ACC112 (cell line): ENCODE data around the gene STRN3.
"Not testable (repeated sequence)": the region's sequence is repeated elsewhere in the genome, so short reads cannot be mapped to it uniquely, and the experiment has no call there.

Experiments
- H2AFZ ChIP-seq: fragments of 200-600 bp; sonication (generic); one replicate; pipeline ENCODE4 v1.6.0; 2017; ENCODE audit warnings: antibody characterized with exemption, low read length; ENCODE audit not compliant: unreplicated experiment
- H3K27ac ChIP-seq: fragments of 200-600 bp; sonication (generic); 2 replicates; pipeline ENCODE4 v1.5.1; 2014; ENCODE audit warnings: low read depth, mild to moderate bottlenecking, antibody characterized with exemption, low read length, moderate library complexity
- H3K27me3 ChIP-seq: fragments of 200-600 bp; sonication (generic); 2 replicates; pipeline ENCODE4 v1.6.1; 2014; ENCODE audit warnings: mild to moderate bottlenecking, antibody characterized with exemption, low read length, moderate library complexity, mixed read lengths; ENCODE audit not compliant: insufficient read depth
- H3K36me3 ChIP-seq: fragments of 200-600 bp; sonication (generic); 2 replicates; pipeline ENCODE4 v1.6.1; 2016; ENCODE audit warnings: mild to moderate bottlenecking, antibody characterized with exemption, low read length, moderate library complexity, mixed read lengths; ENCODE audit not compliant: insufficient read depth
- H3K4me1 ChIP-seq: fragments of 200-600 bp; sonication (generic); one replicate; pipeline ENCODE4 v1.6.1; 2016; ENCODE audit warnings: low read length, mixed read lengths; ENCODE audit not compliant: insufficient read depth, unreplicated experiment, control insufficient read depth
- H3K4me3 ChIP-seq: fragments of 200-600 bp; sonication (generic); 2 replicates; pipeline ENCODE4 v1.5.1; 2014; ENCODE audit warnings: mild to moderate bottlenecking, low read depth, low read length
- H3K79me2 ChIP-seq: fragments of 200-600 bp; sonication (generic); one replicate; pipeline ENCODE4 v1.6.0; 2016; ENCODE audit warnings: low read length; ENCODE audit not compliant: control insufficient read depth, unreplicated experiment, insufficient read depth

STRN3 gene

DNA sequence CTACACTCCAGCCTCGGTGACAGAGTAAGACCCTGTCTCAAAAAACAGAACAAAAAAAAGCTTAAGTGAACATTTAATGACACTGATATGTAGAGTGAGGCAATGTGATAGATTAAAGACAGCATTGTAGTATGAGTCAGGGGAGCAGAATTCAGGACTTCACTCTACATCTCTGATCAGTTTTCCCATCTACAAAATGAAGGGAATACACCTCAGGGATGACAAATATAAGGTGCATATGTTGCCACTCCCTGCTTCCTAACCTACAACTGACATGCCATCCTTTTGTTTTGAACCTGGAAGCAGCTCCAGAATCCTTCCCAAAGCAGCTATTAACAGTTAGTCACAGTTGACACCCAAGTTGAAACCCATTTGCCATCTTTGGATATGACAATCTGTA lies 30.9 kb upstream of the STRN3 start:
- H3K79me2 ChIP-seq = no peaks in the 10 kb centered on the region
- H3K4me3 ChIP-seq = no peak overlapping the region
- H3K27me3 ChIP-seq = no peaks in the 10 kb centered on the region
- H3K27ac ChIP-seq = no peak overlapping the region; the same call in 1 of the 2 replicates
- H3K4me1 ChIP-seq = peaks cover 21% of the 10 kb centered on the region
- no peaks in the 10 kb centered on the region for H3K36me3 ChIP-seq
- no peak overlapping the region for H2AFZ ChIP-seq

DNA sequence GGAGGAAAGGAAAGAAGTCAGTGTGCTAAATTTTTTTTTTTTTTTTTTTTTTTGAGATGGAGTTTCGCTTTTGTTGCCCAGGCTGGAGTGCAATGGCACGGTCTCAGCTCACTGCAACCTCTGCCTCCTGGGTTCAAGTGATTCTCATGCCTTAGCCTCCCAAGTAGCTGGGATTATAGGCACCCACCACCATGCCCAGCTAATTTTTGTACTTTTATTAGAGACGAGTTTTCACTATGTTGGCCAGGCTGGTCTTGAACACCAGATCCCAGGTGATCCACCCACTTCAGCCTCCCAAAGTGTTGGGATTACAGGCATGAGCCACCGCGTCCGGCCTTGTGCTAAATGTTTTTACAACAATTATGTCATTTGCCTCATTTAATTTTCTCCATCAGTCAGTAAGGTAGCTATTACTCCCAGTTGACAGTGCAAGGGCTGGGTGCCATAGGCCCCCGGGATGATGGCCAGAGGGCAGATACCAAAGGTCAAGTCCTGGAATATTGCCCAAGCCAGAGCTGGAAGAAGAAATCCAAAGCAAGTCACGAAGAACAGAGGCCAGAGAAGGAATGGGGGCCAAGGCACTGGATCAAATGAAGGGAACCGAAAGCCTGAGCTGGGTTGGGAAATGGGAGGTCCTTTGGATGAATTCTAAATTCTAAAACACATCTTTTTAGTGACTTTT lies 26.9 kb upstream of the STRN3 start:
- not testable (repeated sequence) for H3K27me3 ChIP-seq, H3K27ac ChIP-seq, H3K4me1 ChIP-seq, H3K4me3 ChIP-seq, H3K36me3 ChIP-seq, H3K79me2 ChIP-seq
- peak overlapping the region; percentile 15 for H2AFZ ChIP-seq

DNA sequence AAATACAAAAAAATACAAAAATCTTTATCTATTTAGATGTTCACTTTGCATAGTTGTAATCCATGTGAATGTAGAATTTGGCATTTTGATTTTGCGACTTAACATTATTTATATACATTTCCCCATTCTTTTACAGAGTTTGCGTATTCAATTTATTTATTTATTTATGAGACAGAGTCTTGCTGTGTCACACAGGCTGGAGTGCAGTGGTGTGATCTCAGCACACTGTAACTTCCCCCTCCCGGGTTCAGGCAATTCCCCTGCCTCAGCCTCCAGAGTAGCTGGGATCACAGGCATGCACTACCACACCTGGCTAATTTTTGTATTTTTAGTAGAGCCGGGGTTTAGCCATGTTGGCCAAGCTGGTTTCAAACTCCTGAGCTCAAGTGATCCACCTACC lies 25.3 kb upstream of the STRN3 start:
- H3K27ac ChIP-seq = no peak overlapping the region
- no peaks in the 10 kb centered on the region for H3K27me3 ChIP-seq
- no peak overlapping the region for H2AFZ ChIP-seq
- H3K79me2 ChIP-seq = no peaks in the 10 kb centered on the region
- H3K36me3 ChIP-seq = no peaks in the 10 kb centered on the region
- peaks cover 9% of the 10 kb centered on the region for H3K4me1 ChIP-seq
- H3K4me3 ChIP-seq = no peak overlapping the region

DNA sequence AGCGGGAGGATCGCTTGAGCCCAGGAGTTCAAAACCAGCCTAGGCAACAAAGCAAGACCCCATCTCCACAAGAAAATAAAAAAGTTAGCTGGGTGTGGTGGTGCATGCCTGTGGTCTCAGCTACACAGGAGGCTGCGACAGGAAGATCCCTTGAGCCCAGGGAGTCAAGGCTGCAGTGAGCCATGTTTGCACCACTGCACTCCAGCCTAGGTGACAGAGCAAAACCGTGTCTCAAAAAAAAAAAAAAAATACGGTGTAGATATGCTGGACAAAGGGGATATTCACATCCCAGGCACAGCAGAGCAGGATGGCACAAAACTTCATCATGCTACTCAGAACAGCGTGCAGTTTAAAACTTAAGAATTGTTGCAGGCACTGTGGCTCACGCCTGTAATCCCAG lies 24.8 kb upstream of the STRN3 start:
- H3K4me3 ChIP-seq = no peak overlapping the region
- no peak overlapping the region for H2AFZ ChIP-seq
- H3K27me3 ChIP-seq = no peaks in the 10 kb centered on the region
- no peak overlapping the region for H3K27ac ChIP-seq
- no peaks in the 10 kb centered on the region for H3K79me2 ChIP-seq
- no peaks in the 10 kb centered on the region for H3K36me3 ChIP-seq
- H3K4me1 ChIP-seq = peaks cover 9% of the 10 kb centered on the region

DNA sequence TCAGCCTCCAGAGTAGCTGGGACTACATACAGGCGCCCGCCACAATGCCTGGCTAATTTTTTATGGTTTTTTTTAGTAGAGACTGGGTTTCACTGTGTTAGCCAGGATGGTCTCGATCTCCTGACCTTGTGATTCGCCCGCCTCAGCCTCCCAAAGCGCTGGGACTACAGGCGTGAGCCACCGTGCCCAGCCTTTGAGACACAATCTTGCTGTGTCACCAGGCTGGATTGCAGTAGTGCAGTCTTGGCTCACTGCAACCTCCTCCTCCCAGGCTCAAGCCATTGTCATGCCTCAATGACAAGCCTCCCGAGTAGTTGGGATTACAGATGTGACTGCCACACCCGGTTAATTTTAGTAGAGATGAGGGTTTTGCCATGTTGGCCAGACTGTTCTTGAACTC lies 21.3 kb upstream of the STRN3 start:
- H3K79me2 ChIP-seq = no peaks in the 10 kb centered on the region
- no peak overlapping the region for H2AFZ ChIP-seq
- H3K36me3 ChIP-seq = no peaks in the 10 kb centered on the region
- no peak overlapping the region for H3K4me3 ChIP-seq
- H3K27me3 ChIP-seq = no peaks in the 10 kb centered on the region
- no peaks in the 10 kb centered on the region for H3K4me1 ChIP-seq
- H3K27ac ChIP-seq = no peak overlapping the region

DNA sequence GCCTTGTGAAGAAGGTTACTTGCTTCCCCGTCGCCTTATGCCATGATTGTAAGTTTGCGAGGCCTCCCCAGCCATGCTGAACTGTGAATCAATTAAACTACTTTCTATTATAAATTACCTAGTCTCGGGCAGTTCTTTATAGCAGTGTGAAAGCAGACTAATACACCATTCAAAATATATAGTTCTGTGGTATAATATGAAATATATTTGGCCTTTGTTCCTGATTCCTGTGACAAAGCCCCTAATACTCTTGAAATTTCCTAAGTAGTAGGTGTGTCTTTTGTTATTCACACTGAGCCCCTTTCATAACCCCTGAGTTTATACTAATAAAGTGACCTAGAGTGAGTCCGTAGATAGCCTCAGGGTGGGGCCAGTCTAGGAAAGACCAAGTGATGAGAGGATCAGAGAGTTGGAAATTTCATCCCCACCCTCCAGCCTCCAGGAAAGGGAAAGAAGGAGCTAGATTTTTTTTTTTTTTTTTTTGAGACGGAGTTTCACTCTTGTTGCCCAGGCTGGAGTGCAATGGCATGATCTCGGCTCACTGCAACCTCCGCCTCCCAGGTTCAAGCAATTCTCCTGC lies 19.4 kb upstream of the STRN3 start:
- Histone ChIP-seq H2AFZ (no peak overlapping the region), H3K4me1 (no peaks in the 10 kb centered on the region), H3K27ac (no peak overlapping the region), H3K79me2 (no peaks in the 10 kb centered on the region), H3K4me3 (no peak overlapping the region), H3K27me3 (no peaks in the 10 kb centered on the region), H3K36me3 (no peaks in the 10 kb centered on the region)

DNA sequence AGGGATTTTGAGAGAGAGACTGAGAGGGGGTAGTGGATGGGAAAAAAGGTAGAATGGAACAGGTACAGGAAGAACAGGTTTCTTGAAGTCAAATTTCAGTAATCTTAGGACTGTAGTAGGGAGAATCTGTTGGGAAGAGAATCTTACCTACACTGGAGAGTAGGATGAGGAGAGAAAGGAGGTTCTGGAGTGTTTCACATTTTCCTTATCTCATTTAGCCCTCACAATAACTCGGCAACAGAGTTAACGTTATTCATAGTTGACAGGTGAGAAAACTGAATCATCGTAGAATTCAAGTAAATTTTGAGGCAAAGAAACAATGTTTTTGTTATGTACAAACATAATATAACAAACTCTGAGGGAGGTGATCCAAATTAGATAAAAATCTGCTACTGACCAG lies 17.2 kb upstream of the STRN3 start:
- no peaks in the 10 kb centered on the region for H3K36me3 ChIP-seq
- no peaks in the 10 kb centered on the region for H3K27me3 ChIP-seq
- no peak overlapping the region for H3K4me3 ChIP-seq
- no peak overlapping the region for H2AFZ ChIP-seq
- no peaks in the 10 kb centered on the region for H3K79me2 ChIP-seq
- H3K4me1 ChIP-seq = peaks cover 3% of the 10 kb centered on the region
- H3K27ac ChIP-seq = no peak overlapping the region

DNA sequence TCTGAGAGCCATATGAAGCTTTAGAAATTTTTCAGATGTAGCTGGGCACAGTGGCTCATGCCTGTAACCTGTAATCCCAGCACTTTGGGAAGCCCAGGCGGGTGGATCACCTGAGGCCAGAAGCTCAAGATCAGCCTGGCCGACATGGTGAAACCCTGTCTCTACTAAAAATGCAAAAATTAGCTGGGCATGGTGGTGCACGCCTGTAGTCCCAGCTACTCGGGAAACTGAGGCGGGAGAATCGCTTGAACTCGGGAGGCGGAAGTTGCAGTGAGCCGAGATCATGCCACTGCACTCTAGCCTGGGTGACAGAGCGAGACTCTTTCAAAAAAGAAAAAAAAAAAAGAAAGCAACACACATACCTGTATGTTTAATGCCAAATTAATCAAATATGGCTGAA lies 16.7 kb upstream of the STRN3 start:
- not testable (repeated sequence) for H3K27me3 ChIP-seq, H3K27ac ChIP-seq, H3K4me1 ChIP-seq, H3K4me3 ChIP-seq, H3K36me3 ChIP-seq, H3K79me2 ChIP-seq, H2AFZ ChIP-seq

DNA sequence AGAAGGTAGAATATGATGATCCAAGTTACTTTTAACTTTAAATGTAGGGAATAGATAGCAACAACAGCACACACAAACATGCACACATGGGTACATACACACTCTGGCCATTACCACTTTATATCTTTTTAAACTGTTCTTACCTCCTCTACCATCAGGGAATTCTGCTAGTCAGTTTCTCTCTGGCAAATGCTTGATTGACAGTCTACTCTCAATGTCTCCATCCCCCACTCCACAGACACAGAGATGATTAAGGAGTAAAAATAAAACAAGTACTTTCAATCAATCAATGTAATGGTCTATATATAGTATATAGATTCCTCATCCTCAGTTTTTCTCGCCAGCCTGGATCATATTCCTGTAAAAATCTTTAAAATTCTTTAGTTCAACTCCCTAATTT lies 16.1 kb upstream of the STRN3 start:
- Histone ChIP-seq H3K36me3 (no peaks in the 10 kb centered on the region), H2AFZ (no peak overlapping the region)

DNA sequence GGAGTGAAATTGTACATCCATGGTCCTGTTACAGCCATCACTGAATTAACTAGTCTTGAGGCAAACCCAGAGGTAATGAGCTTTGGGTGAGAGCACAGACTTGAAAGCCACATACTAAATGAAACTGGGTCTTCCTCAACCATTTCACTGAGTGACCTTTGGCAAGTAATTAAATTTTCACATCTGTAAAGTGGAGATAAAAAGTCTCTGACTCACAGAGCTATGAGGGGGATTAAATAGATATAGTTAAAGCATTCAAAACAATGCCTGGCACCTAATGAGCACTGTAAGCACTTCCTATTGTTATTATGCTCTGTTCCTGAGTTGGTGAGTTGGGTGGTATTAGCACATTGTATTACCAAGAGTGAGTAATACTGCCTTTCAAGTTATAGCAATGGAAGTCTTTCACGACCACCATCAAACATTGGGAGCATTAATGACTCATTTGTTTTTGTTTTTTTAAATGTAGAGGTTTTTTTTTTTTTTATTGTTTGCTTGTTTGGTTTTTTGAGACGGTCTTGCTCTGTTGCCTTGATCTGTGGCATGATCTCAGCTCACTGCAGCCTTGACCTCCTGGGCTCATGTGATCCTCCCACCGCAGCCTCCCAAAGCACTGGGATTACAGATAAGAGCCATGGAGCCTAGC lies 12.5 kb upstream of the STRN3 start:
- no peak overlapping the region for H3K27ac ChIP-seq
- H3K4me3 ChIP-seq = no peak overlapping the region
- no peaks in the 10 kb centered on the region for H3K27me3 ChIP-seq
- H3K79me2 ChIP-seq = no peaks in the 10 kb centered on the region
- H2AFZ ChIP-seq = no peak overlapping the region
- no peaks in the 10 kb centered on the region for H3K36me3 ChIP-seq
- H3K4me1 ChIP-seq = peaks cover 9% of the 10 kb centered on the region

More for the DNA sequence above, 16.1 kb upstream of the STRN3 start:
- Histone ChIP-seq H3K4me1 (peaks cover 5% of the 10 kb centered on the region), H3K79me2 (no peaks in the 10 kb centered on the region), H3K27ac (no peak overlapping the region), H3K27me3 (no peaks in the 10 kb centered on the region), H3K4me3 (no peak overlapping the region)

DNA sequence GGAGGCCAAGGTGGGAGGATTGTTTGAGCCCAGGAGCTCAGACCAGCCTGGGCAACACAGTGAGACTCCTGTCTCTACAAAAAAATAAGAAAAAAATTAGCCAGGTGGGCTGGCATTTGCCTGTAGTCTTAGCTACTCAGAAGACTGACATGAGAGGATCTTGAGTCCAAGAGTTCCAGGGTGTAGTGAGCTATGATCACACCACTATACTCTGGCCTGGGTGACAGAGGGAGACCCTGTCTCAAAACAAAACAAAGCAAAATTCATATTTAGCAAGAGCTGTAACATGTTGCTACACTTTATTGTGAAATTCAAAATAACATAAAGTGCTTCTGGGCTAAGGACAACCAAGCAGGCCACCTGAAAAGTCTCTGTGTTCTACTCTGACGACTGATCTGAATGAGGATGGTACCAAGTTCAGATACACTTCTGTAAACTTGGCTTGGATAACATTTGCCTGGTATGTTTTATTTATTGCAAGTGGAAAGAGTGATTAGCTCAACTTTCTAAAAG lies 11.6 kb upstream of the STRN3 start:
- Histone ChIP-seq H2AFZ (no peak overlapping the region), H3K27me3 (no peaks in the 10 kb centered on the region), H3K4me1 (peaks cover 18% of the 10 kb centered on the region), H3K4me3 (no peak overlapping the region), H3K79me2 (peaks cover 2% of the 10 kb centered on the region), H3K36me3 (no peaks in the 10 kb centered on the region), H3K27ac (no peak overlapping the region)
